ENCODE data around the gene EPAS1.

The EPAS1 gene

DNA sequence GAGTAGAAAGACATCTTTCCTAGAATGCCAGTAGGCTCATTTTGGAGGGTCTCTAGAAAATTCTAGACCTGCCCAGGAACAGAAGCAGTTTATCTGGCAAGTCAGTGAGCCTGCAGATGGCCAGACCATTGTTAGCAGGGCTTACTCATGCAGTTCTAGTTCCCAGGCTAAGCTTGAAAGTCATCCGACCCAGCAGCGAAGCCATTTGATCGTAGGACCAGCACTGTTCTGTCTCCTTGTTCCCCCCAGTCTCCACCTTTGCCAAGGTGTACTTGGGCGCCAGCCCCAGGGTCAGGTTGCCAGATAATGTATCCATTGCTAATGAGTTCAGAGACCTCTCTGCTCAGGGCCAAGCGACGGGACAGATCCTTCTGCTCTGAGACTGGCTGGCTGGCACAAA is 70.1 kb downstream of the EPAS1 start:
- no peak for DNase-seq

DNA sequence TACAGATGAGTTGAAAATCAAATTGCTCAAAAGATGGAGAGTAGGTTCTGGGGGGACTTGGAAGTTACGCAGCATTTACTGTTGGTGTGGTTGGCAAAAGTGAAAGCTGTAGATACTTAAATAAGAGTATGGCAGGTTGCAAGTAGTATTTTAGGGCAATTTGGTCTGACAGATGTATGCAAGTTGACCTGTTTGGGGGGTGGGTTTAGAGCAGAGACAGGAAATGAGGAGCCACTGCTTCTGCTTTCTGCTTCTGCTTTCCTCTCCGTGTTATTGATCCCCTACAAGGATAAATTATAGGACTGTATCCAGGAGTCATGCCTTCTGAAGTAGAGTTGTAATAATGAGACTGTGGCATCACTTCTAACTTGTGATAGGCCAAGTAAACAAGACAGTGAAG is 71.2 kb downstream of the EPAS1 start:
- DNase-seq = no peak

DNA sequence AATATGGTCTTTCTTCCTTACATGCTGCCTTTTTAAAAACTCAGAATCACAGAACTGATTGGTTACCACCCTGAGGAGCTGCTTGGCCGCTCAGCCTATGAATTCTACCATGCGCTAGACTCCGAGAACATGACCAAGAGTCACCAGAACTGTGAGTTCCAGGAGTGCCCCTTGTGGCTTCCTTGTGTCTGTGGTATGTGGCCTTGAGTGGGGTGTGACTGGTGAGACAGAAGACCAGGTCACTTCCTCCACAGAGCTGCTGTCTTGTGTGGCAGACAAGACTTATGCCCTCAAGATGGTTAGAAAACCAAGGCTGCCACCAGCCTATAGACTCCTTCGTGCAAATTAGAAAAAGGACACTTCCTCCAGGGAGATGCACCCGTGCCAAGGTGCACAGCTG is 72.6 kb downstream of the EPAS1 start:
- no peak for DNase-seq

DNA sequence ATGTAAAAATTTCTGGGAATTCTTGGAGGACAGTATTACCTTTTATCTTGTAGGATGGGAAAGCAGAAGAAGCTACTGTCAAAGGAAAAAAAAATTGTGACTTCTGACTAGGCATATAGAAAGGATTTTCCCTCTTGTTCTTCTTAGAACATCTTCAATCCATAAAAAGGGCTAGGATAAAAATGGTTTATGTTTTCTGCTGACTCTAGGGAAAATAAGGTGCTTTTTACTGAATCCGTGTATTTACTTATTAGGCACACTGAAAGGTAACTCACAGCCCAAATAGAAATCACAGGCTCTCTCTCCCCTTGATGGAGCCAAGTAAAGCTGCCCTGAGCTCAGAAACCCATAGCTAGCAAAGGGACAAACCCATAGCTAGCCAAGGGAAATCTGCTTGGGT is 74.6 kb downstream of the EPAS1 start:
- no peak for DNase-seq

DNA sequence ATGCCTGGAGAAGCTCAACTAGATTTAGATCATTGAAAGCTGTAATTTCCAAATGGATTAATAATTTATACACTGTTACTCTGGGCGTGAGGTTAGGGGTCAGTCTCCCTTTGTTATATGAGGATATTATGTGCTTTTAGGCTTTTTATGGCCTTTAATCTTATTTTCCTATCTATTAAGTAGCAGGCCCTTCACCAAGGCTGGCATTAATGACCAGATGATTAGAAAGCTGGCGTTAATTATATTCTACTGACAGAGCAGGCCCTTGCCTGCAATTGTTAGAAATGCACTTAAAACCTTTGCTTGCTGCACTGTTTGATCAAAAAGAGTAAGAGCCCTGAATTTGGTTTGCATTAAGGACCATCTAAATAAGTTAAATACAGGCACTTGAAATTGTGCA is 75.3 kb downstream of the EPAS1 start:
- no peak for DNase-seq

DNA sequence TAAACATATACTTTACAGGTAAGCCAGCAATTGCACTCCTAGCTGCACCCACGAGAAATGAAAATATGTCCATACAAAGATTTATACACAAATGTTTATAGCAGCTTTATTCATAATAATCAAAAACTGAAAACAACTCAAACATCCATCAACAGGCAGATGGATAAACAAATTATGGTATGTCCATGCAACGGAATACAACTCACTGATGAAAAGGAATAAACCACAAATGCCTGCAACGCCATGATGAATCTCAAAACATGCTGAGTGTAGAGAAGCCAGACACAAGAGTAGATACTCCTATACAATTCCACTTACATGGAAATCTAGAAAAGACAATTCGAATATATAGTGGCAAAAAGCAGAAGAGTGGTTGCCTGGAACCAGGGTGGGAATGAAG is 76.0 kb downstream of the EPAS1 start:
- DNase-seq = no peak

DNA sequence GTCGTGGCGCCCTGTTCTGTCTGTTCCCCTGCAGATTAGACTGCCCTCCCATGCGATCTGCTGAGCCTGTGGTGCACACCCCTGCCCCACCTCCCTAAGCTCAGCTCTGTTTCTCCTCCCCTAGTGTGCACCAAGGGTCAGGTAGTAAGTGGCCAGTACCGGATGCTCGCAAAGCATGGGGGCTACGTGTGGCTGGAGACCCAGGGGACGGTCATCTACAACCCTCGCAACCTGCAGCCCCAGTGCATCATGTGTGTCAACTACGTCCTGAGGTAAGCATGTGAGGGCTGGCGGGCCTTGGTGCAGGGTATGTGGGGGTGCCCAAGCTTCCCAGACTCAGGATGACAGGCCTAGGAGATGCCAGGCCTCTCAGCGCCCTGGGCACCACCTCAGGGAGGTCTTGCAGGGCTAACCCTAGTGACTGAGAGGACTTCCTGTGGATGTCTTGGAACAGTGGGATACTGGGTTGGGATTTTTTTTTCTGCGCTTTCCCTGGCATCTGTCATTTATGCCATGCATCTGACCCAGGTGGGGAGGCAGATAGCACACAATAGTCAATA is 78.4 kb downstream of the EPAS1 start:
- no peak for DNase-seq

DNA sequence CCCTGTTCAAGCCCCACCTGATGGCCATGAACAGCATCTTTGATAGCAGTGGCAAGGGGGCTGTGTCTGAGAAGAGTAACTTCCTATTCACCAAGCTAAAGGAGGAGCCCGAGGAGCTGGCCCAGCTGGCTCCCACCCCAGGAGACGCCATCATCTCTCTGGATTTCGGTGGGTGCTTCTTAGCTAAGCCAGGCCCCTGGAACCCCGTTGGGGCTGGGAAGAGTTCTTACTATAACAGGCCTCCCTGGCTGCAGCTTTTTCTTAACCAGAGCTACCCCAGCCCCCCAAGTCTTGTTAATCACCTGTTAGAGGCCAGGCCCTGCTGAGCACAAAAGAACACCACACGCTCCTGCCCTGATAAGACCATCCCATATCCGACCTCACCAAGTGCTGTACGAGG is 79.4 kb downstream of the EPAS1 start:
- DNase-seq = no peak

DNA sequence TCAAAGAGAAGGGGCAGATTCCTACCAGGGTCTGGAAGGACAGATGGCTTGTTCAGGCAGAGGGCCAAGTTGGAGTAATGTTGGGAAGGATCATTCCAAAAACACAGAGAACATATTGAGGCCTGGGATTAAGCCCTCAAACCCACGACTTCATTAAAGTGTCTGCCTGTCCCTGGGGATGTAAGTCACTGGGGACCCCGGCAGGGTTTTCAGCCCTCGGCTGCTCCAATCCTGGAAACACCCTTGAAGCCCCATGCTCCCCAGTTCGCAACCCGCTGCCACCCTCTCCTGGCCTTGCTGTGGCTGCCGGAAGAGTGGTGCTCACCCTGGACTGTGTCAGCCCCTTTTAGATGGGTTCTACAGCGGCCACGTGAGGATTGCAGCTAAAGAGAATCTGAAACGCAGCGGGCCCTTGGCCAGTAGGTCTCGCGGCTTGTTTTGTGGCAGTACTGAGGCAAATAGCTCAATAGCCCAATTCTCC is 79.9 kb downstream of the EPAS1 start:
- no peak for DNase-seq

DNA sequence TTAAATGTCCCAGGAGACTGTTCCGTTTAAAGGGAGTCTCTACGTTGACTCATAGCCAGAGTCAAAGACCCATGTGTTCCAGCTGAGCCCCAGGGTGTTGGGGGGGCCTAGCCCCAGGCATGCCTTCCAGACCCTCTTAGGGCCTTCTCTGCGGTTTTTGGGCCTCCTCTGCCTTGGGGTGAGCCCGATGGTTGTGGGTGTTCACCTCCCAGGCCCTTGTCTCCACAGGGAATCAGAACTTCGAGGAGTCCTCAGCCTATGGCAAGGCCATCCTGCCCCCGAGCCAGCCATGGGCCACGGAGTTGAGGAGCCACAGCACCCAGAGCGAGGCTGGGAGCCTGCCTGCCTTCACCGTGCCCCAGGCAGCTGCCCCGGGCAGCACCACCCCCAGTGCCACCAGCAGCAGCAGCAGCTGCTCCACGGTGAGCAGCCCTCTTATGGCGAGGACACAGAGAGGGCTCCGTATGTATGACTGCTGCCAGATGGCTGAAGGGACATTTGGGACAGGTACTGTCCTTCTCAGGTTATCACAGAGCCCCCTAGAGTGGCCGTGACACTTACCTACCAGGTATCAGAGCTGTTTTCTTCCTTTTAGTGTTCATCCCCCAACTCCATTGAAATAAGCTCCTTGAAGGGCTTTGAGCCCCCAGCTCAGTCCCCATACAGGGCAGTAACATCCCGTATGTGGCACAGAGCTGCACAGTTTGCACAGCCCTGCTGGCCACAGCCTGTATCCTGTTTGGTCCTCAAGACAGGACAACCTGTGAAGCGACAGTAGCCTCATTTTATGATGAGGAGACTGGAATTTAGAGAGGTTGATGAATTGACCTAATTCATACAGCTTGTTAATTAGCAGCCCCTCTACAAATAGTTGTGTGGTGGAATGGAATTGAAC is 80.7 kb downstream of the EPAS1 start:
- no peak for DNase-seq

DNA sequence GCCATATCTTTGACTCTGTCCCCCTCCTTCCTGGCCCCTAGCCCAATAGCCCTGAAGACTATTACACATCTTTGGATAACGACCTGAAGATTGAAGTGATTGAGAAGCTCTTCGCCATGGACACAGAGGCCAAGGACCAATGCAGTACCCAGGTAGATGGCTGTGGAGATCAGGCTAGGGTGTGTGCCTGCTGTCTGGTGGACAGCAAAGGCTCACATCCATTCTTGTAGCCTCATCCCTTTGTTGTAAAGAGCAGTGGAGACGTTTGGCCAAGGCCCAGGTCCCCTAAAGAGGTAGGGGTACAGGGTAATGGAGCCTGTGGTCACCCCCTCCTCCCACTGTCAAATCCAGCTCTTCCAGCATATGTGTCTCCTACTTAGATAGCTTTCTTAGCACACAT is 81.4 kb downstream of the EPAS1 start:
- no peak for DNase-seq

DNA sequence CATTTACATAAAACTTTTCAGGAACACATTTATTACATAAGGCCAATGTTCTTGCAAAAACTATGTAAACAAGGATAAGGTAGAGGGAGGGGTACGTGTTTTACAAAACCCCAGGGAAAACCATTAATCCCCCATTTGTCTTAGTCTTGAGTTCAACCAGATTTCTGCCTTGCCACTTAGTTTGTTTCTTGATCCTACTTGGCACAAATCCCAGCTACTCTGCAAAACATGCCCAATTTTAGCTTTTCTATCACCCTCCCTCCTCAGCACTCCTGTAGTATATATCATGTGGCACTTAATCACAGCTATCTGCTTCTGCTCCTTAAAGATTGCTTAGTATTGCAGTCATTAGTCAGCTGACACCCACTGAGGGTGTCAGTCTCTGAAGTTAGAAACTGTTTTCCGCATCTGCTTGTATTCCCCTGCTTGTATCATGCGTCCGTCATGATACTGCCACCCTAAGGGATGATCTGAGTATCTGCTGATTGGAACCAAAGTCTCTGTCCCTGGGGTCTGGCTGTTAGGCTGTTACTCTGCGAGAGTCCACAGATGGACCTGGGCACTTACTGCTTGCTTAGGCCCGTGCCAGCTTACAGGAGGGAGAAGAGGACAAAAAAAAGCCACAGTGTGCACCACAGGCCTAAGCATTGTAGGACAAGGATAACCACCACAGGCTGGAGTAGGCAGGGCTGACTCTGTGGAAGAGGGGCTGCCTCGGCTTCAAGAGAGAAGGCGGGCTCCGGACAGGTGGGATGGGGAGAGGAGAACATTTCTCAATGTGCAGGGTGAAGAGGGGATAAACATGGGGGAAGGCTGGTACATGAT is 82.2 kb downstream of the EPAS1 start:
- DNase-seq = no peak

DNA sequence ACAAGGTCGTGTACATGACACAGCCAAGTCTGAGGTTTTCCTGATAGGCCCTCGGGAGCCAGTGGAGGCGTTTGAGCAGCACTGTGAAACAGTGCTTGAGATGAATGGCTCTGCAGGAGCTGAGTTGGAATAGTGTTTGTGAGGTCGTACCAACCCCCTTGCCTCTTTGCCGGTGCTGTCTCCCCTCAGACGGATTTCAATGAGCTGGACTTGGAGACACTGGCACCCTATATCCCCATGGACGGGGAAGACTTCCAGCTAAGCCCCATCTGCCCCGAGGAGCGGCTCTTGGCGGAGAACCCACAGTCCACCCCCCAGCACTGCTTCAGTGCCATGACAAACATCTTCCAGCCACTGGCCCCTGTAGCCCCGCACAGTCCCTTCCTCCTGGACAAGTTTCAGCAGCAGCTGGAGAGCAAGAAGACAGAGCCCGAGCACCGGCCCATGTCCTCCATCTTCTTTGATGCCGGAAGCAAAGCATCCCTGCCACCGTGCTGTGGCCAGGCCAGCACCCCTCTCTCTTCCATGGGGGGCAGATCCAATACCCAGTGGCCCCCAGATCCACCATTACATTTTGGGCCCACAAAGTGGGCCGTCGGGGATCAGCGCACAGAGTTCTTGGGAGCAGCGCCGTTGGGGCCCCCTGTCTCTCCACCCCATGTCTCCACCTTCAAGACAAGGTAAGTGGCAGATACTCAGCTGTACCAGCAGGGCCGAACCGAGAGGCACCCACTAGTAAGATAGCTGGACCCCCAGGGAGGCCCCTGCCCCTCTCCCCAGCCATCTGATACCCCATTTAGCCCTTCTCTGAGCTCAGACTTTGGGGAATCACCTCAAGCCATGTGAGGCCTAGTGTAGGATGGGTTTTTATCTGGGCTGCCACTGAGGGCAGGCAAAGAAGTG is 83.1 kb downstream of the EPAS1 start:
- DNase-seq = no peak

DNA sequence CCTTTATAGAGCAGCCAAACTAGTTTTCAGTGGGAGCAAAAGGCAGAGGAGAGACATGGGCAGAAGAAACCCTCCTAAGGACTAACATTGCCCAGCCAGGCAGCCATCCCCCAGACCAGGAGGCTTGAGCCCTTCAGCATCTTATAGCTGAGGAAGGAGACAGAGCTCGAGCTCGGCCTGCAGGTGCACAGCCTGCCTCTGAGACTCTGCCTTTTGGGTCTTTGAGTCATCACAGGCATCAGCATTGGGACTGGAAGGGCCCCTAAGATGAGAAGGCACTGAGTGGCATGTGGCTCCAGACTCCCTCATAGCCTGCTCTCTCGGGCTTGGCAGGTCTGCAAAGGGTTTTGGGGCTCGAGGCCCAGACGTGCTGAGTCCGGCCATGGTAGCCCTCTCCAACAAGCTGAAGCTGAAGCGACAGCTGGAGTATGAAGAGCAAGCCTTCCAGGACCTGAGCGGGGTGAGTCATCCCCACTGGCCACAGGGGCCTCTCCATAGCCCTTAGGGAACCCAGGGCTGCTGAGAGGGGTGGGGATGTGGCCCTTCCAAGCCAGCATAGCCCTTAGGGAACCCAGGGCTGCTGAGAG is 84.1 kb downstream of the EPAS1 start:
- no peak for DNase-seq

DNA sequence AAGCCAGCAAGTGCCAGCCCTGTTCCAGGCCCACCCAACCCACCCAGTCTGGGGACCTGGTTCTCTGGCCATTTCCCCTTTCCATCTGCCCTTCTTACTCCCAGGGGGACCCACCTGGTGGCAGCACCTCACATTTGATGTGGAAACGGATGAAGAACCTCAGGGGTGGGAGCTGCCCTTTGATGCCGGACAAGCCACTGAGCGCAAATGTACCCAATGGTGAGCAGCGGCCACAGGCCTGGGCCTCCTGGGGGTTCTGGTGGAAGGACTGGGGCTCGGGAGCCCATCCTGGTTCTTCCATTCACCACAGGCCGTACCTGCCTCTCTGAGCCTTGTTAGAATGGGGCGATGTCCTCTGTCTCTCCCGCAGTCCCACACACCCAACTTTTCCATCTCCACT is 84.7 kb downstream of the EPAS1 start:
- no peak for DNase-seq

DNA sequence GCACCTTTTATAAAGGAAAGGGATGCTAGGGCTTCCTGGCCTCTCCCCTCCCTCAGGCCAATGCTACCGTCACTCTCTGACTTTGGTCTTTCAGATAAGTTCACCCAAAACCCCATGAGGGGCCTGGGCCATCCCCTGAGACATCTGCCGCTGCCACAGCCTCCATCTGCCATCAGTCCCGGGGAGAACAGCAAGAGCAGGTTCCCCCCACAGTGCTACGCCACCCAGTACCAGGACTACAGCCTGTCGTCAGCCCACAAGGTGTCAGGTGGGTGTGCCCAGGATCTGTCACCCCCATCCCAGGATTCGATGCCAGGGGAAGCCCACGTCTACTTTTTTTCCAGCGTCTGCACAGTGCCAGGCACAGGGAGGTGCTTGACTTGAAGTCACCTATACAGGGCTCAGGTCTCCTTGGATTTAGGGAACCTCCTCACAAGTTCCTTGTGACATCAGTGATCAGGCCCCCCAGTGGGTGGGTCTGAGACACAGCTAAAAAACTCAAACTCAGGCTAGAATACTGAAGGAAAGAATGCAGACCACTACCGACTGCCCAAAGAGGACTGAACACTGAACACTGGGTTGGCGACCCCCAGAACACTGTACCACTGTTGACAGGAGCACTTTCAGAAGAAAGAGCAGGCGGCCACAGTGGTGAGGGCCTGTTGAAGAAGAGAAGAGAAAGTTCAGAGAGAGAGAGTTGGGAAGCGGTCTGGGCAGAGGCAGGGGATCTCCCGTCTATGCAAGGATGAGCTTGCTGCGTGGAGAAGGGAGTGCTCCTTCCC is 85.3 kb downstream of the EPAS1 start:
- DNase-seq = no peak

DNA sequence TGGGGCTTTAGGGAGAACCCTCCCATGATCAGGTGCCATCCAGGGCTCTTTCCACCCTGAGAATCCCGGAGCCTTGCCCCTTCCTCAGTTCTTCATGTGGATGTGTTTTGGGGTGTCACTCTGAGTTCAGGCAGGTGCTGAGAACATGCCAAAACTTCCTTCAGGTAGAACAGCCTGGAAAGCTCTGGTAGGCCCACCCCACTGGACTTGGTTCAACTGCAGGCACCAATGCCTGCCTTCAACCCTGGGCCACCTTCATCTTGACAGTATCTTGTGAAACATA is 85.8 kb downstream of the EPAS1 start:
- no peak for DNase-seq

DNA sequence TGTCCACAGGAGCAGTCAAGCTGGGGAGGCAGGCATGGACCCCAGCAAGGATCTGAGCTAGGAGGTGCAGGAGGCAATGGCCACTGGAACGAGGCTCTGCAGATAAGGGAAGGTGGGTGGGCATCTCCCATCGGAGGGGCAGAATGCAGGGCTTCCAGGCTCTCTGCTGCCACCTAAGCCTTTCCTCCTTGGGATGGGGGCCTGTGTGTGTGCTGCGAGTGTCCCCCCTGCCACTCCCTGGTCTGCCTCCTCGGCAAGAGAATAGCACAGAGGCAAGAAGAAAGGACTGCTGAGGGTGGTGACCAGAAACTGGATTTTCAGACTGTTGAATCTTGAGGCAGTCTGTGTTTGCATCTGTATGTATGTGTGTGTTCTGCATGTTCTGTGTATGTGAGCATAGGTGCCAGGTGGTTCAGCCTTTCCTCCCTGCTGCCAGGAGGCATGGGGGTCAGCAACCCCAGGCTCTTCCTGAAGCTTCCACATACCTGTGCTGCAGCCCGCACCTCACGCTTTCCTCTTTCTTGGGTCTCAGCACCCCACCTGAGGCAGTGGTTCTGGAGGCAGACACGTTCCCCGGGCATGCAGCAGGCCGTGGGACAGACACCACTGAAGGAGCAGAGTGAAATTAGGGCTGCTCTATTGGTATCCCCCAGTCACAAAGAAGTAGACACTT is 86.7 kb downstream of the EPAS1 start:
- DNase-seq = no peak

DNA sequence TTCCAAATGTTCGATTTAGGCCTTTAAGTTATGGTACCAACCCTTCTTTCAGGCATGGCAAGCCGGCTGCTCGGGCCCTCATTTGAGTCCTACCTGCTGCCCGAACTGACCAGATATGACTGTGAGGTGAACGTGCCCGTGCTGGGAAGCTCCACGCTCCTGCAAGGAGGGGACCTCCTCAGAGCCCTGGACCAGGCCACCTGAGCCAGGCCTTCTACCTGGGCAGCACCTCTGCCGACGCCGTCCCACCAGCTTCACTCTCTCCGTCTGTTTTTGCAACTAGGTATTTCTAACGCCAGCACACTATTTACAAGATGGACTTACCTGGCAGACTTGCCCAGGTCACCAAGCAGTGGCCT is 87.2 kb downstream of the EPAS1 start:
- no peak for DNase-seq

DNA sequence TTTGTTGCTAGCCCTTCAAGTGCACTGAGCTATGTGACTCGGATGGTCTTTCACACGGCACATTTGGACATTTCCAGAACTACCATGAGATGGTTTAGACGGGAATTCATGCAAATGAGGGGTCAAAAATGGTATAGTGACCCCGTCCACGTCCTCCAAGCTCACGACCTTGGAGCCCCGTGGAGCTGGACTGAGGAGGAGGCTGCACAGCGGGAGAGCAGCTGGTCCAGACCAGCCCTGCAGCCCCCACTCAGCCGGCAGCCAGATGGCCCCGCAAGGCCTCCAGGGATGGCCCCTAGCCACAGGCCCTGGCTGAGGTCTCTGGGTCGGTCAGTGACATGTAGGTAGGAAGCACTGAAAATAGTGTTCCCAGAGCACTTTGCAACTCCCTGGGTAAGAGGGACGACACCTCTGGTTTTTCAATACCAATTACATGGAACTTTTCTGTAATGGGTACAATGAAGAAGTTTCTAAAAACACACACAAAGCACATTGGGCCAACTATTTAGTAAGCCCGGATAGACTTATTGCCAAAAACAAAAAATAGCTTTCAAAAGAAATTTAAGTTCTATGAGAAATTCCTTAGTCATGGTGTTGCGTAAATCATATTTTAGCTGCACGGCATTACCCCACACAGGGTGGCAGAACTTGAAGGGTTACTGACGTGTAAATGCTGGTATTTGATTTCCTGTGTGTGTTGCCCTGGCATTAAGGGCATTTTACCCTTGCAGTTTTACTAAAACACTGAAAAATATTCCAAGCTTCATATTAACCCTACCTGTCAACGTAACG is 88.8 kb downstream of the EPAS1 start:
- DNase-seq = no peak
